ENCODE data around the gene ALG12. TPM values are rescaled to one million over a fixed set of nuclear protein-coding genes. Genes with fewer than 3 reads are reported as not detected.

ALG12 gene
- total RNA-seq, 2 donors from 2014 or later: 13.7 to 15.4 TPM

DNA sequence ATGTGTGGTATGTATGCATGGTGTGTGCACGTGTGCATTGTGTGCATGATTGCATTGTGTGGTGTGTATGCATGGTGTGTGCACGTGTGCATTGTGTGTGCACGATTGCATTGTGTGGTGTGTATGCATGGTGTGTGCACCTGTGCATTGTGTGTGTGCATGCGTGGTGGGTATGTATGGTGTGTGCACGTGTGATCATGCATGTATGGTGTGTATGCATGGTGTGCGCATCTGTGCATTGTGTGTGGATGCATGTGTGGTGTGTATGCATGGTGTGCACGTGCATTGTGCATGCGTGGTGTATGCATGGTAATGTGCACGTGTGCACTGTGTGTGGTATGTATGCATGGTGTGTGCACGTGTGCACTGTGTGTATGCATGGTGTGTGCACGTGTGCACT lies 16.8 kb downstream of the ALG12 start:
- no peaks in the 10 kb centered on the region for H3K9me3 ChIP-seq (ENCODE audit: control insufficient read depth, low read length, poor library complexity, severe bottlenecking)
- Mint-ChIP-seq H3K36me3 (ENCODE audit: low read depth) (peaks cover 2% of the 10 kb centered on the region), H3K4me1 (peaks cover 4% of the 10 kb centered on the region), H3K27ac (no peak overlapping the region), H3K27me3 (no peaks in the 10 kb centered on the region), H3K4me3 (no peak overlapping the region)
- DNase-seq (no peak), ATAC-seq (no peak)

- no peaks in the 10 kb centered on the region for H3K27me3 Mint-ChIP-seq
- H3K9me3 ChIP-seq (ENCODE audit: control insufficient read depth, low read length, poor library complexity, severe bottlenecking): no peaks in the 10 kb centered on the region
- no peak overlapping the region for H3K27ac Mint-ChIP-seq
- ATAC-seq: no peak
- peaks cover 2% of the 10 kb centered on the region for H3K36me3 Mint-ChIP-seq (ENCODE audit: low read depth)
- DNase-seq: no peak
- peak overlapping the region; percentile 60 for H3K4me3 Mint-ChIP-seq
- H3K4me1 Mint-ChIP-seq: peaks cover 7% of the 10 kb centered on the region
Measured at GRCh38 chr22:49900441-49901230, 17.6 kb downstream of the ALG12 start.

DNA sequence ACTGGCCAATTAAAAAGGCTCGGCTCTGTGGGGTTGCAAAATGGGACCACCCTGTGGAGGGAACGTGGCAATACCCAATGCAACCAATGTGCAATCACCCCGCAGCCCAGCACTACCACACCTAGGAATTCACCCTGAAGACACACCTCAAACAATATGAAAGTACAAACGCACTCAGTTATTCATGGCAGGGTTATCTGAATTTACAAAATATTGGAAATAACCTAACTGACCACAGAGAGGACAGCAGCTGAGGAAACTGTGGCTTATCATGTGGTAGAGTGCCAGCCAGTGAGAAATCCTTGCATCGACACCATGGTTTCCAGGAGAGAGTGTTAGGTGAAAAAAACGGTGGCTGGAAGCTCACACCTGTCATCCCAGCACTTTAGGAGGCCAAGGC lies 18.7 kb downstream of the ALG12 start:
- no peaks in the 10 kb centered on the region for H3K9me3 ChIP-seq (ENCODE audit: control insufficient read depth, low read length, poor library complexity, severe bottlenecking)
- Mint-ChIP-seq H3K4me1 (peaks cover 7% of the 10 kb centered on the region), H3K27ac (no peak overlapping the region), H3K36me3 (ENCODE audit: low read depth) (peaks cover 2% of the 10 kb centered on the region), H3K27me3 (no peaks in the 10 kb centered on the region), H3K4me3 (no peak overlapping the region)
- DNase-seq: no peak
- no peak for ATAC-seq

DNA sequence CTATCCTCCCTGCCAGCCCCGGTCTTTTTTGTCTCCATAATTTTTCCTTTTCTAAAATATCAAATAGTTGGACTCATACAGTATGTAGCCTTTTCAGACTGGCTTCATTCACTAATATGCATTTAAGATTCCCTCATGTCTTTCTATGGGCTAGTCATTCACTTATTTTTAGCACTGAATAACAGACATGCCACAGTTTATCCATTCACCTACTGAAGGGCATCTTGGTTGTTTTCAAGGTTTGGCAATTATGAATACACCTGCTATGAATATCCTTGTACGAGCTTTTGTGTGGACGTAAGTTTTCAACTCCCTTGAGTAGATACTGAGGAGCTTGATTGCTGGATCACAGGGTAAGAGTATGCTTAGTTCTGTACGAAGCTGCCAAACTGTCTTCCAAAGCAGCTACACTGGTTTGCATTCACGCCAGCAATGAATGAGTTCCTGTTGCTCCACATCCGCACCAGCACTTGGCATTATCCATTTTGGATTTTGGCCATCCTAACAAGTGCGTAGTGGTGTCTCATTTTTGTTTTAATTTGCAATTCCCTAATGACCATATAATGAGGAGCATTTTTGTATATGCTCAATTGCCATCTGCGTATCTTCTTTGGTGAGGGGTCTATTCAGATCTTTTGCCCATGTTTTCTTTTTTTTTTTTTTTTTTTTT lies 21.1 kb downstream of the ALG12 start:
- no peaks in the 10 kb centered on the region for H3K9me3 ChIP-seq (ENCODE audit: control insufficient read depth, low read length, poor library complexity, severe bottlenecking)
- Mint-ChIP-seq H3K27ac (peak overlapping the region; percentile 76), H3K36me3 (ENCODE audit: low read depth) (peaks cover 5% of the 10 kb centered on the region), H3K4me1 (peaks cover 7% of the 10 kb centered on the region), H3K4me3 (no peak overlapping the region), H3K27me3 (no peaks in the 10 kb centered on the region)
- ATAC-seq (no peak), DNase-seq (no peak)

DNA sequence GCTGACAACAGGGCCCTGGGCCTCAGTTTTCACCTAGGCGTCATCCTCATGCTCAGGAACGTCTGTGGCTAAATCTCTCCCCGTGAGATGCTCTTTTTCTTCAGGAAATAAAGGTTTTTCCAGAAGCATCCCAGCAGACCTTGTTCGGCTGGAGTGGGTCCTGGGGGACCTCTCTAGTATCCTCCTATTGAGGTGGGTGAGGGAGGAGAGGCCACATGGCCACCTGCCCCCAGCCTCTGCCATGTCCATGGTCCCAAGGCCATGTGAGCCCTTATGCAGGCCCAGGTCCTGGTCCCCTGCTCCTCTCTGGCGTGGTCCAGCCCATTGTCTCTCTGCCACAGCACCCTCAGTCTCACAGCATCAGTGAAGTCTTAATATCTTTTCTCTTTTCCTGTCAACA lies 22.0 kb downstream of the ALG12 start:
- H3K9me3 ChIP-seq (ENCODE audit: control insufficient read depth, low read length, poor library complexity, severe bottlenecking): no peaks in the 10 kb centered on the region
- Mint-ChIP-seq H3K27me3 (no peaks in the 10 kb centered on the region), H3K4me1 (peaks cover 7% of the 10 kb centered on the region), H3K36me3 (ENCODE audit: low read depth) (peaks cover 5% of the 10 kb centered on the region), H3K4me3 (peak overlapping the region; percentile 43), H3K27ac (no peak overlapping the region)
- DNase-seq (no peak), ATAC-seq (no peak)

DNA sequence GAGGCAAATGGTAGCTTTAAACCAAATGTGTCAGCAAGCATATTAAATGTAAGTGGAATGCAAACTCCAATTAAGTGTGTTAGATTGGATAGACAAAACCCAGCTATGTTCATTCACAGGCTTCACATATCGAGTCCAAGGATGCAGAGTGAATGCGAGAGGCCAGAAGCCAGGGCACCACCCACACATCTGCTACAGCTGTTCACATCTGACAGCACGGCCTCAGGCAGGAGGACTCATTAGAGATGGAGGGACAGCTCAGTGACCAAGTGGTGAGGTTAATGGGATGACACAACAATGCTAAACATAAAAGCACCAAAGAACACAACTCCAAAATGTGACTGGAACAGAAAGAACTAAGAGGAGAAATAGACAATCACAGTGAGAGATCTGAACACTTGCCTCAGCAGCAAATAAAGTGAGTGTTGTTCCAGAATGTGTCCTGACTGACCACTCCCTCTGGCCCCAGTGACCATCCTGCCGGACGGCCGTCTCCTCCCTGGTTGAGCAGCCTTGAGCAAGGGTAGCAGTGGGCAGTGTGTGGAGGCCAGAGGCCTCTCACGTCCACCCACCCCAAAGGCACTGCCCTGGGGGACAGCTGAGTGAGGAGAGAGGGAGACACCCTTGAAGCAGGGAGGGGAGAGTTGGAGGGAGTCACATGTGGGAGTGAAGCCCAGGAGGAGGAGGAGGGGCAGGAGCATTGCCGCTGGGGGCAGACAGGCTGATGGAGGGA lies 23.8 kb downstream of the ALG12 start:
- Mint-ChIP-seq H3K27me3 (no peaks in the 10 kb centered on the region), H3K27ac (no peak overlapping the region), H3K4me1 (peaks cover 5% of the 10 kb centered on the region), H3K4me3 (no peak overlapping the region), H3K36me3 (ENCODE audit: low read depth) (peaks cover 3% of the 10 kb centered on the region)
- DNase-seq (no peak), ATAC-seq (no peak)
- no peaks in the 10 kb centered on the region for H3K9me3 ChIP-seq (ENCODE audit: control insufficient read depth, low read length, poor library complexity, severe bottlenecking)

DNA sequence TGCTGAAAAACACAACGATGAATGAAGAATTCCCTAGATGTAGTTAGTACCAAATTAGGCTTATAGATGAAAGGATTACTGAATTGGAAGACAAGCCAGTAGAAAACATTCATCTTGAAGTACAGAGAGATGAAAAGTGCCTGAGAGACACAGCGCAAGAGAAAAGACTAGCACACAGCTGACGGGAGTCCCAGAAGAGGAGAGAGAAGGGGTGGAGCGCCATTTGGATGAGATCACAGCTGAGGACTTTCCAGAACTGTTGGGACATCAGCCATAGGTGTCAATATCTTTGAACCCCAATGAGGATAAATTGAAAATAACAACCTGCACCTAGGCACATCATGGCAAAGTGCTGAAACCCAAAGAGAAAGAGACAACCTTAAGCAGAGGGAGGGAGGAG lies 25.2 kb downstream of the ALG12 start:
- H3K9me3 ChIP-seq (ENCODE audit: control insufficient read depth, low read length, poor library complexity, severe bottlenecking): no peaks in the 10 kb centered on the region
- peaks cover 3% of the 10 kb centered on the region for H3K36me3 Mint-ChIP-seq (ENCODE audit: low read depth)
- ATAC-seq (no peak), DNase-seq (no peak)
- H3K4me3 Mint-ChIP-seq: no peak overlapping the region
- H3K27ac Mint-ChIP-seq: no peak overlapping the region
- peaks cover 5% of the 10 kb centered on the region for H3K4me1 Mint-ChIP-seq
- H3K27me3 Mint-ChIP-seq: no peaks in the 10 kb centered on the region

DNA sequence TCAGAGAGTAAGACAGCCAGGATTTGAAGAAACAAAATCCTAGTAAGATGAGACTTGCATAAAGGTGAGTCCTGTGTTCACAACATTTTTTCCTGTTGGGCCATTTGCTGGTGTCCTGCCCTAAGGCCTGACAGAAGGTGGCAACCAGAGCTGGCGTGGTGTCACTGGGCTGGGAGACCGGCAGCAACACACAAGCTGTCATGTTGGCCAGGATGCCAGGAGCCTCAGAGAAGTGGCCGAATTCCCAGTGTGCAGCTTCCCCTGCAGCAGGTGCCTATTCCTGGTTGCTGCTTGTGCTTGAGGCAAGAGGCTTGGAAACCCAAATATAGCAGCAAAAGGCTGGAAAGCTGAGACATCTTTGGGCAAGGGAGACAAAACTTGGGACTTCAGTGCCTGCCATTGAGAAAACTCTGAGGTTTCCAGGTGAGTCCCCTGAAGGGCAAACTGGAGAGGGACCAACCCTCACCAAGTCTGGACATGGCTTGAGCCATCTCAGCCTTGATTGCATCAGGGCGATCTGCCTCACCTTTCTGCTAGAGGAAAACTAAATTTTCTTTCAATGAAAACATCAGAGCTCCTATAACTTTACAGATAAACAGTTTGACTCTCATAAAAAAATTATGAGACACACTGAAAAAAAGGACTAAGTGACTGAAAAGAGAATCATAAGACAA lies 25.9 kb downstream of the ALG12 start:
- no peaks in the 10 kb centered on the region for H3K27me3 Mint-ChIP-seq
- ATAC-seq (no peak), DNase-seq (no peak)
- peak overlapping the region; percentile 16 for H3K27ac Mint-ChIP-seq
- peaks cover 5% of the 10 kb centered on the region for H3K4me1 Mint-ChIP-seq
- no peak overlapping the region for H3K4me3 Mint-ChIP-seq
- no peaks in the 10 kb centered on the region for H3K9me3 ChIP-seq (ENCODE audit: control insufficient read depth, low read length, poor library complexity, severe bottlenecking)
- H3K36me3 Mint-ChIP-seq (ENCODE audit: low read depth): peaks cover 3% of the 10 kb centered on the region

GRCh38 chr22:49889071-49889470 lies 29.2 kb downstream of the ALG12 start:
- Mint-ChIP-seq H3K36me3 (ENCODE audit: low read depth) (peaks cover 3% of the 10 kb centered on the region), H3K4me1 (peaks cover 3% of the 10 kb centered on the region), H3K27me3 (no peaks in the 10 kb centered on the region), H3K27ac (no peak overlapping the region), H3K4me3 (no peak overlapping the region)
- no peak for ATAC-seq
- no peaks in the 10 kb centered on the region for H3K9me3 ChIP-seq (ENCODE audit: control insufficient read depth, low read length, poor library complexity, severe bottlenecking)
- no peak for DNase-seq

- Mint-ChIP-seq H3K4me1 (peaks cover 13% of the 10 kb centered on the region), H3K4me3 (no peak overlapping the region), H3K27ac (no peak overlapping the region), H3K27me3 (no peaks in the 10 kb centered on the region), H3K36me3 (ENCODE audit: low read depth) (no peaks in the 10 kb centered on the region)
- no peak for DNase-seq
- H3K9me3 ChIP-seq (ENCODE audit: control insufficient read depth, low read length, poor library complexity, severe bottlenecking): no peaks in the 10 kb centered on the region
- ATAC-seq: no peak
Measured at GRCh38 chr22:49887702-49888101, 30.5 kb downstream of the ALG12 start.

DNA sequence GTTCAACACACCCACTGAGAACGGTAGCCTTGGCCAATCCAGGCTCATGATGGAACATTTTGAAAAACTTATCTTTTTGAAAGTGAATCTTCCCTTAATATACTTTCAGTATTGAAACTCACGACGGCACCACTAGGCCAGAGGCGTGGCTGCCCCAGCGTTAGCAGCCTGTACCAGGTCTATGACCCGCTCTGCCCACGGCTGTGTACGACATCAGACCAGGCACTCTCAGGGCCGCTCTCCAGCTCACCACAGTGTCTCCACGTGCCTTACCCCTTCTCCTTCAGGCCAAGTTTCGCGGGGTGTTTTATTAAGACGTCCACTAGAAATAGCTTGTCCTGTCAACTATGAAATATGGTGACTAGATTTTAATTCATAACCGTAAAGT lies 31.2 kb downstream of the ALG12 start:
- peak overlapping the region; percentile 9 for H3K4me3 Mint-ChIP-seq
- no peaks in the 10 kb centered on the region for H3K36me3 Mint-ChIP-seq (ENCODE audit: low read depth)

DNA sequence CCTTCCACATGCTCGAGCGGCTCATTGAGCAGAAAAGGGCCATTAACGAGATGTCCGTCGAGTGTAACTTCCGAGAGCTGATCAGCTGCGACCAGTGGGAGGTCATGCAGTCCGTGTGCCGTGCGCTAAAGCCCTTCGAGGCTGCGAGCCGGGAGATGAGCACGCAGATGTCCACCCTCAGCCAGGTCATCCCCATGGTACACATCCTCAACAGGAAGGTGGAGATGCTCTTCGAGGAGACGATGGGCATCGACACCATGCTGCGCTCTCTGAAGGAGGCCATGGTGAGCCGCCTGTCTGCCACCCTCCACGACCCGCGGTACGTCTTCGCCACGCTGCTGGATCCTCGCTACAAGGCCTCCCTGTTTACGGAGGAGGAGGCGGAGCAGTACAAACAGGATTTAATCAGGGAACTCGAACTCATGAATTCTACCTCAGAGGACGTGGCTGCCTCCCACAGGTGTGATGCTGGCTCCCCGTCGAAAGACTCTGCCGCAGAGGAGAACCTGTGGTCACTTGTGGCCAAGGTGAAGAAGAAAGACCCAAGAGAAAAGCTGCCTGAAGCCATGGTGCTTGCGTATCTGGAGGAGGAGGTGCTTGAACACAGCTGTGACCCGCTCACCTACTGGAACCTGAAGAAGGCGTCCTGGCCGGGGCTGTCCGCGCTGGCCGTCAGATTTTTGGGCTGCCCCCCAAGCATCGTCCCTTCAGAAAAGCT lies 31.7 kb downstream of the ALG12 start:
- H3K36me3 Mint-ChIP-seq (ENCODE audit: low read depth): no peaks in the 10 kb centered on the region
- peaks cover 22% of the 10 kb centered on the region for H3K4me1 Mint-ChIP-seq
- DNase-seq (no peak), ATAC-seq (no peak)
- peak overlapping the region; percentile 9 for H3K4me3 Mint-ChIP-seq
- no peak overlapping the region for H3K27ac Mint-ChIP-seq
- H3K27me3 Mint-ChIP-seq: no peaks in the 10 kb centered on the region
- no peaks in the 10 kb centered on the region for H3K9me3 ChIP-seq (ENCODE audit: control insufficient read depth, low read length, poor library complexity, severe bottlenecking)

More for the DNA sequence above, 31.2 kb downstream of the ALG12 start:
- no peaks in the 10 kb centered on the region for H3K27me3 Mint-ChIP-seq
- no peak for DNase-seq
- no peak overlapping the region for H3K27ac Mint-ChIP-seq
- peaks cover 17% of the 10 kb centered on the region for H3K4me1 Mint-ChIP-seq
- no peaks in the 10 kb centered on the region for H3K9me3 ChIP-seq (ENCODE audit: control insufficient read depth, low read length, poor library complexity, severe bottlenecking)
- no peak for ATAC-seq

All from T-helper 17 cell (primary cell).